ENCODE measurements around the gene PGAP6. TPM values are rescaled to one million over a fixed set of nuclear protein-coding genes. Genes with fewer than 3 reads are reported as not detected.

The PGAP6 gene
- polyA plus RNA-seq, 1 donor, result 83.5 TPM

DNA sequence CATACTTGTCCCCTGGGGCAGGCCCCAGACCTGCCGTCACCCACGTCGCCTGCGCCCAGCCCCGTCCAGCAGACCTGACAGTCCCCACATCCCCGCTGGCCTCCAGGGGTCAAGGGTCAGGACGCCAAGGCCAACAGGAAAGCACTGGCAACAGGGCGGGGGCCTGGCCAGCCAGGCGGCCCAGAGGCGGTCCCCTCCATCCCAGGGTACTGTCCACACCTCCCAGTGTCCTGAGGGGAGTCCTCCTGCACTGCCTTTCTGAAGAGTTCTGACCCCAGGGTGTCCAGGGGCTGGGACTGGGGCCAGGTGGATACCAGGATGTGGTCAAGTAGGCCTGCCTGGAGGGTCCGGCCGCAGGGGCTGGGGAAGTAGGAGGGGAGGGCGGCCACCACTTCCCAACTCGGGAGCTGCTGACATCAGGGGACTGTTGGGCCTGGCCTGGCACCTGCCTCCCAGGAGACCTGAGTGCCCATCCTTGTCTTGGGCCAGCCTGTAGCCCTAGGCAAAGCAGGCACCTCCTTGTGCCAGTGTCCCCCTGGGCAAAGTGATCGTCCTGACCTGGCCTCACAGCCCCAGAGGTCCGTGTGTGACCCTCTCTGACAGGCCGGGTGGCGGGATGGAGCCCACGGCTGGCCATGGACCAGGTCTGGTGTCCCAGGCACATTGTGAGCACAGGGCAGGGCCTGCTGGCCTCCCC, 22.6 kb downstream of the PGAP6 start:
- H3K9me3 ChIP-seq (ENCODE audit: control insufficient read depth, low read depth, low read length), result no peaks in the 10 kb centered on the region
- no peaks in the 10 kb centered on the region for H3K4me1 ChIP-seq (ENCODE audit: control insufficient read depth, insufficient read depth, low read length)
- peaks cover 4% of the 10 kb centered on the region for H3K27me3 ChIP-seq (ENCODE audit: control insufficient read depth, insufficient read depth, low read length)
- H3K27ac ChIP-seq (ENCODE audit: low read length), result no peak overlapping the region
- WGBS (ENCODE audit: insufficient coverage, low lambda C conversion rate), result no CpG with 5 or more reads among the region's 19 CpGs
- no peak overlapping the region for H3K4me3 ChIP-seq (ENCODE audit: low read length)
- H3K36me3 ChIP-seq (ENCODE audit: control insufficient read depth, insufficient read depth, low read length), result no peaks in the 10 kb centered on the region
- DNase-seq, result no peak

DNA sequence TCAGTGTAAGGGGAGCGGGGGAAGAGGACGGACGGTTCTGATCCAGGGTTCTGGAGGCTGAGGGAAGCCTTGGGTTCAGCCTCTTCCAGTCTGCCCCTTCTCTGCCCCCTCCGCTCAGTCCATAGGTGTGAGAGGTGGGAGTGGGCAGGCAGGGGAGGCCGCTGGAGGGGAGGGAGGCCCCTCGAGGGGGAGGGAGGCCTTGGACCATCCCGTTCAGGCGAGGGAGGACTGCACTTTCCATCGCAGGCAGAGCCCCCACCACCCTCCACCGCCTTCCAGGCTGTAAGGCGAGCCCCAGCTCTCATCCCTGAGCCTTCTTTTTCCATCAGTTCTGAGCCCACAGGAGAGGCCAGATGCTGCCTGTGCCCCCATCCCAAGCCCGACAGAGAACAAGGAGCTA, 25.0 kb downstream of the PGAP6 start:
- Histone ChIP-seq H3K36me3 (ENCODE audit: control insufficient read depth, insufficient read depth, low read length) (no peaks in the 10 kb centered on the region), H3K27ac (ENCODE audit: low read length) (no peak overlapping the region), H3K4me3 (ENCODE audit: low read length) (no peak overlapping the region), H3K9me3 (ENCODE audit: control insufficient read depth, low read depth, low read length) (no peaks in the 10 kb centered on the region), H3K27me3 (ENCODE audit: control insufficient read depth, insufficient read depth, low read length) (no peaks in the 10 kb centered on the region), H3K4me1 (ENCODE audit: control insufficient read depth, insufficient read depth, low read length) (peaks cover 7% of the 10 kb centered on the region)
- WGBS (ENCODE audit: insufficient coverage, low lambda C conversion rate), result no CpG with 5 or more reads among the region's 12 CpGs
- DNase-seq, result no peak

DNA sequence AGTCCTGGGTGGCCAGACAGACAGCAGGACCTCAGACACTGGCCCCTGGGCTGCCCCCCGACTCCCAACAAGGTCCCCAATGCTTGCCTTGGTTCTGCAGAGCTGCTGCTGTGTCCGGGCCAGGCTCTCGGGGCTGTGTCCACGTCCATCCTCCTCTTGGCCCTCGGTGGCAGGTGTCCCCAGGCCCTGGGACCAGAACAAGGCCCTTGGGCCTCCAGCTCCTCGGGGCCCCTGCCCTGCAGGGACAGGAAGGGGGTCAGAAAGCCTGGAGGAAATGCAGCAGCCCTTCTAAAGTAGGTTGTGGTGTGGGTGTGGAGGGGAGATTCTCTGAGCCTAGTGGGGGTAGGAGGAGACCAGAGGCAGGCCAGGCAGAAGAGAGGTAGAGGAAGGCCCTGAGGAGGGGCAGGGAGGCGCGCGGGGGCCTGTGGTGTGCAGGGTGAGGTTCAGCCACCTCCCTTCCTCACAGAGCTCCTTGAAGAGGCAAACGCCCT, 26.8 kb downstream of the PGAP6 start:
- H3K27ac ChIP-seq (ENCODE audit: low read length), result no peak overlapping the region
- WGBS (ENCODE audit: insufficient coverage, low lambda C conversion rate), result no CpG with 5 or more reads among the region's 10 CpGs
- no peaks in the 10 kb centered on the region for H3K9me3 ChIP-seq (ENCODE audit: control insufficient read depth, low read depth, low read length)
- DNase-seq, result no peak
- H3K27me3 ChIP-seq (ENCODE audit: control insufficient read depth, insufficient read depth, low read length), result no peaks in the 10 kb centered on the region
- peaks cover 4% of the 10 kb centered on the region for H3K36me3 ChIP-seq (ENCODE audit: control insufficient read depth, insufficient read depth, low read length)
- H3K4me1 ChIP-seq (ENCODE audit: control insufficient read depth, insufficient read depth, low read length), result peaks cover 12% of the 10 kb centered on the region
- H3K4me3 ChIP-seq (ENCODE audit: low read length), result no peak overlapping the region

DNA sequence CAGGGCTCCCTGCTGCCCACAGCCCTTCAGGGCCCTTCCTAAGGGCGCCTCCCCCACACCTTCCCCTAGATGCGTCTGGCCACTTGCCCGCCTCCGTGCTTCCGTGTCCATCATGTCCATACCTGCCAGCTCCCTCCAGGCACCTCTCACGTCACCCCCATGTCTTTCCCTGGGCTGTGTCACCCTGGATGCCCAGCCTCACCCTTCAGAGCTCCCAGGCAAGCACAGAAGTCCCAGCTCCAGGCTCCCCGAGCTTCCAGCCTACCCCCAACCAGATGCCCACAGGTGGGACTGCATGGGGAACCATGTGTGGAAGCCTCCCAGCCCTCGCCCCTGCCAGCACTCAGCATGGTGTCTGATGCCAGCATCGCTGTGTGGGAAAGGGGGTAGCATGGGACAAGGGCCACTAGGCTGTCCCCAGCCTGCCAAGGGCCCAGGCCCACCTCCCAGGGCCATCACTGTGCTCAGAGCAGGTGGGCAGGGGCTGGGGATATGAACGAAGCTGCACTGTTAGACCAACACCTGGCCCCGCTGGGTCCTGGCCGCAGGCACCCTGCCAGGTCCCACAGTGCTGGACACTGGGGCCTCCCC, 27.4 kb downstream of the PGAP6 start:
- WGBS (ENCODE audit: insufficient coverage, low lambda C conversion rate), result no CpG with 5 or more reads among the region's 12 CpGs
- no peak for DNase-seq
- peaks cover 5% of the 10 kb centered on the region for H3K36me3 ChIP-seq (ENCODE audit: control insufficient read depth, insufficient read depth, low read length)
- peaks cover 12% of the 10 kb centered on the region for H3K4me1 ChIP-seq (ENCODE audit: control insufficient read depth, insufficient read depth, low read length)
- no peak overlapping the region for H3K27ac ChIP-seq (ENCODE audit: low read length)
- H3K27me3 ChIP-seq (ENCODE audit: control insufficient read depth, insufficient read depth, low read length), result no peaks in the 10 kb centered on the region
- no peaks in the 10 kb centered on the region for H3K9me3 ChIP-seq (ENCODE audit: control insufficient read depth, low read depth, low read length)
- H3K4me3 ChIP-seq (ENCODE audit: low read length), result no peak overlapping the region

DNA sequence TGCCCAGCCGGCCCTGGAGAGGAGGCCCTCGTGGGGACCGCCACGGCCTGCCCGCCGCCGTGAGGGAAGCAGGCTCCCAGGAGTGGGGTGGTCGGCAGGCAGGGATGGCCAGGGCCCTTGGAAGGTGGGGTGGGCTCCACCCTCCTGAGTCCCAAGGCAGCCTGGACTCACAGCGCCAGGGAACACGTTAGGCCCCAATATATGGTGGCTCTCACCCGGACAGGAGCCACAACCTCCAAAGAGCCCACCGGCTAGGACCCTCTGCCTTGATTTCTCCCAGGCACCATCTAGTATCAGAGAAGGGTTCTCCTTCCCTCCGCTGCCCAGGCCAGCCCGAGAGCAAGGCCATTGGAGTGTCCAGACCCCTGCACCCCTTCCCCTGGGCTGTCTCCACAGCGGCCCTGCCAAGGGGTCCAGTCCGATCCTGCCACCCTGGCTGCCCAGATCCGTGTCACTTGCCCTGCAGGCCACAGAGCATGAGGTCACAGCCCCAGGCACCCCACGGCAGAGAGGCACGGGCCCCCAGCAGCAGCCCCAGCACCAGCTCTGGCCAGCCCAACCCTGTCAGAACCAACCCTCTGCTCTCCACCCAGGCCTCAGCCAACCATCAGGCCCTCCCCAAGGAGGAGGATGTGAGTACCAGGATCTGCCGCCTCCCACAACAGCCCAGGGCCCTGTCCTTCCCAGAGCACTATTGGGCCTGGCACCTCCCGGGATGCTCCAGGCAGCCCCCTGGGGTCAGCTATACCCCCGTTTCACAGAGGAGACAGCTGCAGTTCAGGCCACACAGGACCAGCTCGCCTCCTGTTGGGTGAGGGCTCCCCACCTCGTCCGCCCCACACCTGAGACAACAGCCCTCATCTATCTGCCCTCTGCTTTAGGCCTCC, 28.1 kb downstream of the PGAP6 start:
- H3K4me1 ChIP-seq (ENCODE audit: control insufficient read depth, insufficient read depth, low read length), result peaks cover 12% of the 10 kb centered on the region
- H3K27me3 ChIP-seq (ENCODE audit: control insufficient read depth, insufficient read depth, low read length), result no peaks in the 10 kb centered on the region
- H3K9me3 ChIP-seq (ENCODE audit: control insufficient read depth, low read depth, low read length), result no peaks in the 10 kb centered on the region
- WGBS (ENCODE audit: insufficient coverage, low lambda C conversion rate), result no CpG with 5 or more reads among the region's 25 CpGs
- no peak for DNase-seq
- H3K27ac ChIP-seq (ENCODE audit: low read length), result peak overlapping the region; percentile 42
- peak overlapping the region; percentile 55 for H3K4me3 ChIP-seq (ENCODE audit: low read length)
- peaks cover 8% of the 10 kb centered on the region for H3K36me3 ChIP-seq (ENCODE audit: control insufficient read depth, insufficient read depth, low read length)

DNA sequence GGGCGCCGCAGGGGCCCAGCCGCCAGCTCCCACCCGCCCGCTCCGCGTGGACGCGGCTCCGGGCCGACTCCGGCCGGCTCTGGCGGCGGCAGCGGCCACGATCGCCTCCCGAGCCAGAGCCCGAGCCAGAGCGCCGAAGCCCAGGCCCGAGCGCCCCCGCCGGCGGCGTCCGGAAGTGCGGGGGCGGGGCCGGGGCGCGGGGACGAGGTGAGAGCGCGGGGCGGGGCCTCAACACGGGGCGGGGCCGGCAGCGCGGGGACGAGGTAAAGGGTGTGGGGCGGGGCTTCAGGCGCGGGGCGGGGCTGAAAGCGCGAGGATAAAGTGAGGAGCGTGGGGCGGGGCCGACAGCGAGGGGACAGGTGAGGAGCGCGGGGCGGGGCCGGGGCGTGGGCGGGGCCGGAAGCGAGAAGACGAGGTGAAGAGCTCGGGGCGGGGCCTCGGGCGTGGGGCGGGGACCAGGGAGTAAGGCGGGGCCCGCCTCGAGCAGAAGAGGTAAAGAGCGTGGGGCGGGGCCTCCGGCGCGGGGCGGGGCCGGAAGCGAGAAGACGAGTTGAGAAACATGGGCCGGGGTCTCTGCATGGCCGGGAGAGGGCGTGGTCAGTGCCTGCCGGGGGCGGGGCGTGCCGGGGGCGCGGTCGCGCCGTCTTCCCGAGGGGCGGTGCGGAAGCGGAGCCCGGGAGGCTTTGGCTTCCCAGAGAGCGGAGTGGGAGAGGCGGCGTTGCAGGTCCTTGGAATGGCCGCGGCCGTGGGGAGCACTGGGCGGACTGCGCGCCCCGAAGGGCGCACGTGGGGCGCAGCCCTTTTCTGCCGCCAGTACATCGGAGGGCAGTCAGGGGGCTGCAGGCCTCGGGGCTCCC, 29.0 kb downstream of the PGAP6 start, which contains the start of gene AXIN1:
Gene AXIN1, minus strand, starts transcription at position 177 of the 857 bp plus-strand sequence. CDS start 5,698 bp downstream, outside the sequence.
- H3K27ac ChIP-seq (ENCODE audit: low read length), result peak within 1 kb of the TSS; percentile 88

DNA sequence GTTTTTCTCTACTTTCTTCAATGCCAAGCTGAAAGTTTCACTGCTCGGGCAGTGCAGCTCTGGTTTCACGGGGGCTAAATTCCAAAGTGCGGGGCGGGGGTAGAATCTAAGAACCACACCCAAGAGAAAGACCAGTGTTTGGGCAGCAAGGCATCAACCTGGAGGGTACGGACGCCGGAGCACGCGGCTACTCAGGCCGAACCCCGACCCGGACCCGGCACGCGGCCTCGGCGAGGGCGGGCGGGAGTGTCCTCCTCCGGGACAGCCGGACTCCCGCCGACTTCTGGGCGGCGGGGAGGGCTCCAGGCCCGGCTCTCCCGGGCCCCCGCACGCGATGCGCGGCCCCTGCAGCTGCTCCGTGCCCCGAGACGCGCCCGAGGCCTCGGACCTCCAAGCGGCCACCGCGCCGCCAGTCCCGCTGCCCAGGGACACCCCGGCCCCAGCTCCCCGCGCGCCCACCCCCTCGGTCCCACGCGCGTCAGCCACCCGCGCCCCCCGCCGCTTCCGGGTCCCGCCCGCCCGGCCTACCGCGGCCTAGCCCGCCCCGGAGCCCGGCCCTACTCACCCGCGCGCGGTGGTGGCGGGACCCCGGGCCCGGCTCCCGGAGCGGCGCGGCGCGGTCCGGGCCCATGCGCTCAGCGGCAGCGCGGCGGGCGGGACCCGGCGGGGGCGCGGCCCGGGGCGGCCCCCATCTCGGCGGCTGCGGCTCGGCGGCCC, 29.8 kb downstream of the PGAP6 start:
- Histone ChIP-seq H3K4me1 (ENCODE audit: control insufficient read depth, insufficient read depth, low read length) (peaks cover 12% of the 10 kb centered on the region), H3K9me3 (ENCODE audit: control insufficient read depth, low read depth, low read length) (no peaks in the 10 kb centered on the region), H3K27ac (ENCODE audit: low read length) (peak overlapping the region; percentile 88), H3K27me3 (ENCODE audit: control insufficient read depth, insufficient read depth, low read length) (no peaks in the 10 kb centered on the region), H3K36me3 (ENCODE audit: control insufficient read depth, insufficient read depth, low read length) (peaks cover 19% of the 10 kb centered on the region), H3K4me3 (ENCODE audit: low read length) (peak overlapping the region; percentile 62)
- WGBS (ENCODE audit: insufficient coverage, low lambda C conversion rate), result no CpG with 5 or more reads among the region's 95 CpGs
- DNase-seq, result peak; percentile 60 to 82

More for the DNA sequence above, 29.0 kb downstream of the PGAP6 start, which contains the start of gene AXIN1:
- peaks cover 12% of the 10 kb centered on the region for H3K4me1 ChIP-seq (ENCODE audit: control insufficient read depth, insufficient read depth, low read length)
- no CpG with 5 or more reads among the region's 113 CpGs for WGBS (ENCODE audit: insufficient coverage, low lambda C conversion rate)
- H3K27me3 ChIP-seq (ENCODE audit: control insufficient read depth, insufficient read depth, low read length), result no peaks in the 10 kb centered on the region
- H3K4me3 ChIP-seq (ENCODE audit: low read length), result peak within 1 kb of the TSS; percentile 62
- H3K9me3 ChIP-seq (ENCODE audit: control insufficient read depth, low read depth, low read length), result no peaks in the 10 kb centered on the region
- peaks cover 14% of the 10 kb centered on the region for H3K36me3 ChIP-seq (ENCODE audit: control insufficient read depth, insufficient read depth, low read length)
- peak; percentile 94 to 96 for DNase-seq

DNA sequence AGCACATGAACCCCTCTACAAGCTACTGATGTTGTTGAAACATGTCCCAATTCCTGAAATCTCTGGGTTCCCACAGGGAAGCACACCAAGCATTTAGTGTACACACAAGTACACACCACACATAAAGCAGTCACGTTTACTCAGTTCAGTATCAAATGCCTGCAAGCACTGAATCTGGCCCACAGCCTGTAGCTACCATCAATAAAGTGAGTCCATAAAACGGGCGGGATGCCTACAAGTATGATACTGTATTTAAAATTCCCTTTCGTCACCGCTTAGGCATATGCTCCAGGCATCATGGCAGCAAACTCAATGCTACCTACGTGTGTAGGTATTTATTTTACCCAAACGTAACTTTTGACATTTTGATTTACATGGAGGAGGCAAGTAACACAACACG, 31.6 kb downstream of the PGAP6 start:
- 85% methylated on average over 5 of the region's 8 CpGs for WGBS (ENCODE audit: insufficient coverage, low lambda C conversion rate)
- Histone ChIP-seq H3K9me3 (ENCODE audit: control insufficient read depth, low read depth, low read length) (no peaks in the 10 kb centered on the region), H3K27ac (ENCODE audit: low read length) (no peak overlapping the region), H3K4me1 (ENCODE audit: control insufficient read depth, insufficient read depth, low read length) (peaks cover 12% of the 10 kb centered on the region), H3K36me3 (ENCODE audit: control insufficient read depth, insufficient read depth, low read length) (peaks cover 33% of the 10 kb centered on the region), H3K27me3 (ENCODE audit: control insufficient read depth, insufficient read depth, low read length) (no peaks in the 10 kb centered on the region), H3K4me3 (ENCODE audit: low read length) (no peak overlapping the region)
- DNase-seq, result no peak

DNA sequence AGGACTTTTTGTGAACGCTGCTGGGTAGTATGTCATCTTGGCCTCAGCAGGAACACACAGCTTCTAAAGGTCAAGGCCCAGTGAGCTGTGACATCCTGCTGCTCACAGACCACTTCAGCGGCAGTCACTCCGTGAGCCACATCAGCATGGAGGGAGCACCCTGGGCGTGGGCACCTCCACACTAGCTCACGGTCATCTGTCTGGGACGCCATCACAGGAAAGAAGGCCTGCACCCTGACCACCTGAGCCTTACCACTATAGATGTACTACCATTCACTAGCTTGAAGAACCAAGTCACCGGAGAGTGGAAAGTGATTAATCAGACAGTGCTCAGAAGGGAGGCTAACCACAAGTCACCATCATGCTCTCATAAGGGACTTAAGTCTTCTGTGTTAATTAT, 32.6 kb downstream of the PGAP6 start:
- Histone ChIP-seq H3K36me3 (ENCODE audit: control insufficient read depth, insufficient read depth, low read length) (peaks cover 42% of the 10 kb centered on the region), H3K27ac (ENCODE audit: low read length) (no peak overlapping the region), H3K4me1 (ENCODE audit: control insufficient read depth, insufficient read depth, low read length) (peaks cover 12% of the 10 kb centered on the region), H3K9me3 (ENCODE audit: control insufficient read depth, low read depth, low read length) (no peaks in the 10 kb centered on the region), H3K27me3 (ENCODE audit: control insufficient read depth, insufficient read depth, low read length) (no peaks in the 10 kb centered on the region), H3K4me3 (ENCODE audit: low read length) (no peak overlapping the region)
- no CpG with 5 or more reads among the region's 7 CpGs for WGBS (ENCODE audit: insufficient coverage, low lambda C conversion rate)
- no peak for DNase-seq

Data from large intestine (tissue), 3 donors.